SK-N-SH (cell line): Measurements from ENCODE around the gene ACACA. TPM values are rescaled to one million over a fixed set of nuclear protein-coding genes. Genes with fewer than 3 reads are reported as not detected.

ENCODE experiments used
- CTCF ChIA-PET: fragments of 300-600, 350-600 bp; formaldehyde crosslinking; extraction: SDS; loops from one replicate; lab custom pipeline; 2021; lab: Yijun Ruan, JAX
- POLR2A ChIA-PET: fragments of 350-600 bp; sonication (Branson Sonifier 250); formaldehyde crosslinking; extraction: SDS; loops from one replicate; lab custom pipeline; 2020; ENCODE audit warnings: antibody characterized with exemption, inconsistent platforms; lab: Yijun Ruan, JAX
- DNase-seq: peaks from one replicate; pipeline ENCODE4 v3.0.0; 2012
- H2AFZ ChIP-seq: fragments of 200-600 bp; sonication (generic); 2 replicates; pipeline ENCODE4 v1.8.1; 2016; ENCODE audit warnings: antibody characterized with exemption, mild to moderate bottlenecking, low read depth
- H3F3A ChIP-seq: fragments of 200-600 bp; sonication (generic); replicated peaks from 2 replicates; pipeline ENCODE3; 2016; ENCODE audit warnings: antibody characterized with exemption, mild to moderate bottlenecking; ENCODE audit not compliant: insufficient read depth
- H3K27ac ChIP-seq, 2 experiments: fragments of 200-500 bp in 1 of 2; fragments of 200-600 bp in 1 of 2; sonication (Bioruptor generic) in 1 of 2; sonication (generic), shearing (Covaris generic) in 1 of 2; 2 replicates each; pipeline versions ENCODE4 v1.5.1 to v1.6.1; 2014 to 2016; ENCODE audit warnings: low read depth in 2 of 2, inconsistent platforms in 1 of 2, low read length in 1 of 2, mild to moderate bottlenecking in 1 of 2, mixed read lengths in 1 of 2
- H3K27me3 ChIP-seq: fragments of 200-600 bp; sonication (generic), shearing (Covaris generic); 2 replicates; pipeline ENCODE4 v1.6.1; 2016; ENCODE audit warnings: mixed run types; ENCODE audit not compliant: insufficient read depth
- H3K36me3 ChIP-seq, 2 experiments: fragments of 200-500 bp in 1 of 2; fragments of 200-600 bp in 1 of 2; sonication (Bioruptor generic) in 1 of 2; sonication (generic) in 1 of 2; replicated peaks in 1 of 2; 2 replicates each; pipeline versions ENCODE3 to v1.5.1; 2014 to 2016; ENCODE audit warnings: low read length in 1 of 2, mild to moderate bottlenecking in 1 of 2; ENCODE audit not compliant: insufficient read depth in 2 of 2, control insufficient read depth in 1 of 2
- H3K4me1 ChIP-seq, 2 experiments: fragments of 200-500 bp in 1 of 2; fragments of 200-600 bp in 1 of 2; sonication (Bioruptor generic) in 1 of 2; sonication (generic), shearing (Covaris generic) in 1 of 2; 2 replicates each; pipeline versions ENCODE4 v1.5.1 to v1.6.1; 2014 to 2016; ENCODE audit warnings: low read depth in 1 of 2, low read length in 1 of 2, mixed run types in 1 of 2; ENCODE audit not compliant: insufficient read depth in 2 of 2, control insufficient read depth in 1 of 2
- H3K4me2 ChIP-seq: fragments of 200-600 bp; sonication (generic), shearing (Covaris generic); 2 replicates; pipeline ENCODE4 v1.6.1; 2017; ENCODE audit warnings: mixed run types
- H3K4me3 ChIP-seq, 2 experiments: fragments of 200-500 bp in 1 of 2; fragments of 200-600 bp in 1 of 2; sonication (Bioruptor generic) in 1 of 2; sonication (generic), shearing (Covaris generic) in 1 of 2; 2 replicates each; pipeline versions ENCODE4 v1.5.1 to v1.8.1; 2014 to 2016; ENCODE audit warnings: low read depth in 2 of 2, inconsistent platforms in 1 of 2, low read length in 1 of 2, mild to moderate bottlenecking in 1 of 2, mixed read lengths in 1 of 2, moderate library complexity in 1 of 2
- H3K79me2 ChIP-seq: fragments of 200-600 bp; sonication (generic); 2 replicates; pipeline ENCODE4 v1.8.1; 2017; ENCODE audit warnings: mild to moderate bottlenecking; ENCODE audit not compliant: insufficient read depth
- H3K9ac ChIP-seq: fragments of 200-600 bp; sonication (generic); 2 replicates; pipeline ENCODE4 v1.6.1; 2017; ENCODE audit warnings: mixed run types
- H3K9me2 ChIP-seq: fragments of 200-600 bp; sonication (generic); 2 replicates; pipeline ENCODE4 v1.6.1; 2017; ENCODE audit warnings: mixed run types
- H3K9me3 ChIP-seq: fragments of 200-600 bp; sonication (generic); 2 replicates; pipeline ENCODE4 v1.6.1; 2017; ENCODE audit warnings: mixed run types, mild to moderate bottlenecking, moderate library complexity
- H4K20me1 ChIP-seq: fragments of 200-600 bp; sonication (generic); 2 replicates; pipeline ENCODE4 v1.6.1; 2017; ENCODE audit warnings: mild to moderate bottlenecking, mixed run types; ENCODE audit not compliant: insufficient read depth
- CHD2 ChIP-seq: fragments of 150-350 bp; IDR thresholded peaks from 2 replicates; pipeline ENCODE4 v1.6.1; 2018; ENCODE audit warnings: low read length; ENCODE audit not compliant: partially characterized antibody
- EP300 ChIP-seq, 2 experiments: IDR thresholded peaks; 2 replicates each; pipeline versions ENCODE4 v1.4.0 to v1.6.1; 2012; ENCODE audit warnings: borderline replicate concordance in 1 of 2, low read depth in 1 of 2, low read length in 1 of 2
- FOSL2 ChIP-seq: IDR thresholded peaks from 2 replicates; pipeline ENCODE4 v1.4.0; 2012; ENCODE audit warnings: low read depth, mild to moderate bottlenecking, moderate library complexity, borderline replicate concordance
- FOXJ3 ChIP-seq: sonication (generic); formaldehyde crosslinking; IDR thresholded peaks from 2 replicates; pipeline ENCODE4 v1.5.1; 2020; ENCODE audit warnings: mild to moderate bottlenecking, missing genetic modification reagents
- FOXM1 ChIP-seq: IDR thresholded peaks from 2 replicates; pipeline ENCODE4 v1.4.0; 2012; ENCODE audit warnings: low read depth, mild to moderate bottlenecking
- GABPA ChIP-seq: IDR thresholded peaks from 2 replicates; pipeline ENCODE4 v1.4.0; 2012; ENCODE audit warnings: low read depth, mild to moderate bottlenecking
- GATA2 ChIP-seq: sonication (generic); formaldehyde crosslinking; IDR thresholded peaks from 2 replicates; pipeline ENCODE4 v1.5.0; 2020; ENCODE audit warnings: mild to moderate bottlenecking, missing genetic modification reagents
- IRF3 ChIP-seq: fragments of 150-350 bp; IDR thresholded peaks from 2 replicates; pipeline ENCODE4 v1.6.1; 2016; ENCODE audit warnings: mild to moderate bottlenecking, low read depth, low read length
- MAX ChIP-seq: IDR thresholded peaks from 2 replicates; pipeline ENCODE4 v1.4.0; 2012; ENCODE audit warnings: low read depth
- MEF2A ChIP-seq: IDR thresholded peaks from 2 replicates; pipeline ENCODE4 v1.4.0; 2012; ENCODE audit warnings: low read depth, borderline replicate concordance
- MXI1 ChIP-seq: IDR thresholded peaks from 2 replicates; pipeline ENCODE4 v1.6.1; 2012; ENCODE audit warnings: mild to moderate bottlenecking, low read depth, low read length, improper control_type of control experiment
- NRF1 ChIP-seq: IDR thresholded peaks from 2 replicates; pipeline ENCODE4 v1.6.1; 2012; ENCODE audit warnings: low read depth, mild to moderate bottlenecking, low read length
- PBX3 ChIP-seq: IDR thresholded peaks from 2 replicates; pipeline ENCODE4; 2012
- REST ChIP-seq: IDR thresholded peaks from 2 replicates; pipeline ENCODE4 v1.6.1; 2012; ENCODE audit warnings: mild to moderate bottlenecking, low read depth, low read length, moderate library complexity
- SIN3A ChIP-seq: IDR thresholded peaks from 2 replicates; pipeline ENCODE4 v1.6.1; 2012; ENCODE audit warnings: low read depth, mild to moderate bottlenecking, low read length, moderate library complexity, borderline replicate concordance
- SMC3 ChIP-seq: IDR thresholded peaks from 2 replicates; pipeline ENCODE4 v1.6.1; 2012; ENCODE audit warnings: low read depth, low read length, improper control_type of control experiment
- TAF1 ChIP-seq: IDR thresholded peaks from 2 replicates; pipeline ENCODE4 v1.6.1; 2012; ENCODE audit warnings: low read depth, mild to moderate bottlenecking, low read length, moderate library complexity, borderline replicate concordance
- USF1 ChIP-seq: IDR thresholded peaks from 2 replicates; pipeline ENCODE4 v1.4.0; 2012; ENCODE audit warnings: low read depth, borderline replicate concordance
- WGBS: methylation state at CpG from one replicate; pipeline ENCODE4 v1.1.6; 2017; ENCODE audit warnings: low lambda C conversion rate; 5-methylcytosine and 5-hydroxymethylcytosine counted together
- polyA plus RNA-seq, 3 experiments: library from polyadenylated mRNA; depleted of rRNA; stranded (reverse); fragments of >200 nt; gene quantifications; 2 replicates each; pipeline ENCODE4 v1.2.3, GENCODE V29; 2012

Gene ACACA
- polyA plus RNA-seq, 1 of the 3 experiments (the other 2 are of a cell fraction), result 27.2 TPM

GRCh38 chr17:37301288-37301687 is 105.3 kb downstream of the ACACA start (continued):
- no peak for TF ChIP-seq TAF1
- no peak for TF ChIP-seq FOXM1

GRCh38 chr17:37300683-37301082 is 106.0 kb downstream of the ACACA start:
- H2AFZ ChIP-seq, result no peak overlapping the region
- 84% methylated on average over 2 of the region's 2 CpGs for WGBS
- no peaks in the 10 kb centered on the region for H3K9me2 ChIP-seq
- POLR2A ChIA-PET, result interaction anchor here (1.2 kb wide), 1 partner anchor 9 kb away, joined by 3 read pairs; no protein-coding TSS in a partner anchor
- H3K27ac ChIP-seq, result no peak overlapping the region
- CTCF ChIA-PET, result no interaction called here
- H3K4me1 ChIP-seq, result peaks cover 3 to 4% of the 10 kb centered on the region in 2 experiments; a peak in 2 of 4 replicates
- no peaks in the 10 kb centered on the region for H3K9me3 ChIP-seq
- H3K9ac ChIP-seq, result no peak overlapping the region
- no peaks in the 10 kb centered on the region for H3F3A ChIP-seq
- H3K4me3 ChIP-seq, result no peak overlapping the region
- TF ChIP-seq EP300 (IDR thresholded peaks at IDR 0.05; ENCODE audit: borderline replicate concordance in 1 of 2, low read depth in 1 of 2, low read length in 1 of 2) (no peak), GATA2 (no peak), FOXJ3 (CRISPR knock-in tag) (no peak), MEF2A (no peak), PBX3 (no peak), USF1 (no peak), FOSL2 (no peak), SMC3 (no peak)
- H3K27me3 ChIP-seq, result no peaks in the 10 kb centered on the region
- H3K36me3 ChIP-seq, result peaks cover 0 to 4% of the 10 kb centered on the region in 2 experiments
- DNase-seq, result no peak
- H3K79me2 ChIP-seq, result no peaks in the 10 kb centered on the region
- no peaks in the 10 kb centered on the region for H4K20me1 ChIP-seq
- H3K4me2 ChIP-seq, result no peak overlapping the region

GRCh38 chr17:37299257-37299980 is 107.2 kb downstream of the ACACA start:
- Histone ChIP-seq H3K9me3 (no peaks in the 10 kb centered on the region), H3K4me2 (no peak overlapping the region), H3K27ac (no peak overlapping the region), H3K9ac (no peak overlapping the region), H3K27me3 (no peaks in the 10 kb centered on the region), H3K4me3 (no peak overlapping the region), H2AFZ (no peak overlapping the region), H3K36me3 (no peaks in the 10 kb centered on the region), H3F3A (no peaks in the 10 kb centered on the region), H3K4me1 (peaks cover 3 to 4% of the 10 kb centered on the region in 2 experiments; a peak in 2 of 4 replicates), H3K9me2 (no peaks in the 10 kb centered on the region), H4K20me1 (no peaks in the 10 kb centered on the region), H3K79me2 (no peaks in the 10 kb centered on the region)
- CTCF ChIA-PET, result interaction anchor here (1.2 kb wide), 1 partner anchor 10 kb away, joined by 4 read pairs; no protein-coding TSS in a partner anchor
- DNase-seq, result no peak
- 86% methylated on average over 7 of the region's 7 CpGs for WGBS
- POLR2A ChIA-PET, result interaction anchor here (1.0 to 1.2 kb wide), 2 partner anchors 10 to 16 kb away, joined by 3 read pairs; no protein-coding TSS in a partner anchor
- no peak for TF ChIP-seq SIN3A
- no peak for TF ChIP-seq NRF1
- TF ChIP-seq IRF3, result no peak
- no peak for TF ChIP-seq REST
- no peak for TF ChIP-seq MAX
- TF ChIP-seq MXI1, result no peak
- TF ChIP-seq GABPA, result no peak
- no peak for TF ChIP-seq SMC3
- TF ChIP-seq CHD2, result no peak
